ENCODE results near the gene HCFC1. TPM values are rescaled to one million over a fixed set of nuclear protein-coding genes. Genes with fewer than 3 reads are reported as not detected.

The HCFC1 gene
- polyA plus RNA-seq, 4 donors = 31.9 to 59.3 (median 45.1) TPM

- no peak for DNase-seq (ENCODE audit: low read depth in 4 of 4, low spot score in 2 of 4)
Measured at GRCh38 chrX:153908219-153908860, 63.3 kb downstream of the HCFC1 start.

DNA sequence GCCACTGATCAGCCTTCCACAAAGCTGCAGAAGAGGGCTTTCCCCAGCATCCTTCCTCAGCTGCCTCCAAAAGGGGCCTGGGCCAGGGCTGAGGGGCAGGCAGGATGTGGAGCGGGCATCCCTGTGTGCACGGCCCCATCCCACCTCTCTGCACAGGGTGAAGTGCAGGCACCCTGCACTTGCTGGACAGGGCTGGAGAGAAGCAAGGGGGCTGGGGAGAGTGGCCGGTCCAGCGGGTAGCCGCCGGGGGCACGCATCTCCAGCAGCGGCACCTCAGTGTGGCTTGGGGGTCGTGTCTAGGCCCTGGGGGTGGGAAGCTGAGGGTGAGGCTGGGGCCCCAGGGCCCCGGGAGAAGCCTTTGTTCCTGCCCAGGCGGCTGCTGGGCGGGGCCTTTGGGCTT, 64.2 kb downstream of the HCFC1 start:
- DNase-seq (ENCODE audit: low read depth in 4 of 4, low spot score in 2 of 4) = no peak

- no peak for DNase-seq (ENCODE audit: low read depth in 4 of 4, low spot score in 2 of 4)
Measured at GRCh38 chrX:153906126-153906917, 65.3 kb downstream of the HCFC1 start.

- DNase-seq (ENCODE audit: low read depth in 4 of 4, low spot score in 2 of 4) = no peak
Measured at GRCh38 chrX:153905481-153906095, 66.0 kb downstream of the HCFC1 start.

- DNase-seq (ENCODE audit: low read depth in 4 of 4, low spot score in 2 of 4) = no peak
Measured at GRCh38 chrX:153903991-153904957, 67.3 kb downstream of the HCFC1 start, which contains the start of gene AVPR2. TSS of gene AVPR2 (plus strand) at chrX:153904673. CDS start at chrX:153905146, 473 bp downstream.

DNA sequence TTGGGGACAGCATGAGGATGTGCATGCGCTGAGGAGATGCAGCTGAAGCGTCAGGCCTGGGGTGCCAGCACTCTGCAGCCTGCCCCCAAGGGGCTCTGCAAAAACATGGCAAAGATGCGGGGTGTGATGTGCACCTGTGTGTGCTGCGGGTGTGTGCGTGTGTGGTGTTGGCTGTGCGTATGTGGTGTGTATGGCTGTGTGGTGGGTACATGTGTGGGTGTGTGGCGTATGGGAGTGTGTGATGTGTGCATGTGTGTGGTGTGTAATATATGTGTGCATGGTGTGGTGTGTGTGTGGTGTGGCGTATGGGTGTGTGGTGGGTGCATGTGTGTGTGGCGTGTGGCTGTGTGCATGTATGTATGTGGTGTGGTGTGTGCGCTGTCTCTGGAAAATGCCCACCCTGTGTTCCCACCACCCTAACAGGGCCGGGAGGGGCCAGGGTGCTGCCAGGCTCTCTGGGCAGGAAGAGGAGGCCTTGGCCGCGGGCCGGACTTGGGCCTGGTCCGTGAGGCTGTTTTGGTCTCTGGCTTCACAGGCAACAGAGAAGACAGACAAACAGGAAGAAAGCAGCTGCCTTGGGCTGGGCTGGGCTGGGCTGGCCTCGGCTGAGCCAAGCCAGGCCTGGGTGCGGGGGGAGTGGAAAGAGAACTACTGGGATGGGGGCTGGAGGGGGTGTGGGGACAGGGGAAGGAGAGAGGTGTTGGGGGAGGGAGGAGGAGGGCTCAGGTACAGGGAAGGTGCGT, 68.2 kb downstream of the HCFC1 start:
- DNase-seq (ENCODE audit: low read depth in 4 of 4, low spot score in 2 of 4) = no peak

DNA sequence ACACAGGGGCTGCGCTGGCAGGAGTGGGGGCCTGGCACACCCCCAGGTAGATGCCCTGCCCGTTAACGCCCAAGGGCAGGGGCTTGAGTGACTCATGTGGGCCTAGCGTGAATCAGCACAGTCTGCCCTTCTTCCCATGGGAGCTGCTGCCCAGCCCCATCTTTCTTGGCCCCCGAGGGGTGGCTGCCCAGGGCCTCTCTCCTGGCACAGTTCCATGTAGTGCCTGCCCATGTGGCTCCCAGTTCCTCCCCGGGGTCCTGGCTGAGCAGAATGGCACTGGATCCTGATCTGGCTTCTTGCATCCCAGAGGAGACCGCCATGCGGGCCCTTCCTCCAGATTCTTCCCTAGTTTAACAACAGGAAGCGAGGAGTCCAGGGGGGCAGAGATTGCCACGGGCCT, 69.2 kb downstream of the HCFC1 start:
- DNase-seq (ENCODE audit: low read depth in 4 of 4, low spot score in 2 of 4) = no peak

DNA sequence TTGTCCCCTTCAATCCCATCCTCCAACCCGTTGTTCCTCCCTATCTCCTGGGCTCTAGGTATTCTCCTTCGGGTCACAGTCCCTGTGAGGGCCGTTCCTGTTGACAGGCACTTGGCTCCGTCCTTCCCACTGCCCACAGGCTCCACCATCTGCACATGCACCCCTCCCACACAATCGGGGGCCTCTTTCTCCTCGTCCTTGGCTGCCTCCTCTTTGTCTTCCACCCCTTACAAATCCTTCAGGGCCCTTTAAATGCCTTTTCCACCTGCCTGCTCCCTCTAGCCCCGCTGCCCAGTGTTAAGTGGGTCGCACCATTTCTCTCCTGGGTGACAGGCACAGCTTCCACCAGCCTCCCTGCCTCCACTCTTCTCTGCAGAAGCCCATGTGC, 69.9 kb downstream of the HCFC1 start:
- no peak for DNase-seq (ENCODE audit: low read depth in 4 of 4, low spot score in 2 of 4)

DNA sequence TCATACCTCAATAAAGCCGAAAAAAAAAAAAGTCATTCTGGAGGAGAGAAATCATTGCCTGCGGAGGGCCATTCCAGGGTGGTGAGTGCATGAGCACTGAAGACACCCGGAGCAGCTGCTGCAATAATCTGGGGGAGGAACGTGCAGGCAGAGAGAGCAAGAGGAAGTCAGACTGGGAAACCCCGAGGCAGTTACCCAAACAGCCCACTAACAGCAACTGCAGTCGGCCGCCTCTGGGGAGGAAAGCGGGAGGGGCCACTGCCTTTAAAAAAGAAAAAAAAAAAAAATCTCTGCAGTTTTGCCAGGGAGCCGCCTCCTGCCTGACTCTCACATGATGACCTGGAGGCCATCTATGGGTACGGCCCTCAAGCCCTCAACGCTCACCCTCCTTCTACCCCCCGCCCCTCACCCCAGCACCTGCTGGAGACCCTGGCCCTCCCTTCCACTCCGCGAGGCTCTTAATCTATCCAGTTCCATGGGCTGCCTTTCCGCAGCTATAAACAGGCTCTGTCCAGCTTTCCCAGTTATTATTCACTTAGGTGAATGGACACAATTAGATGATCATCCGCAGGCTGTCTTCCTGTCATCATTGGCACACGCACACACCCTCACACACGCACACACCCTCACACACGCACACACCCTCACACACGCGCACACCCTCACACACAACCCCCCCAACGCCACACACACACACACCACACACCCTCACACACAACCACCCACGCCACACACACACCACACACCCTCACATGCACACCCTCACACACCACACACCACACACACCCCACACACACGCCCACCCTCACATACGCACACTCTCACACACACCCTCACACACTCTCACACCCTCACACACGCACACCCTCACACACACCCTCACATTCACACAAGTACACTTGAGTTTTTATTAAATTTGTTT, 70.5 kb downstream of the HCFC1 start:
- no peak for DNase-seq (ENCODE audit: low read depth in 4 of 4, low spot score in 2 of 4)

GRCh38 chrX:153897899-153898298, 73.7 kb downstream of the HCFC1 start:
- DNase-seq (ENCODE audit: low read depth in 4 of 4, low spot score in 2 of 4) = no peak

Other genes with a start within 250 kb of the HCFC1 start
- gene BCAP31, start 247.4 kb downstream of the HCFC1 start, polyA plus RNA-seq (ENCODE audit: insufficient read length in 4 of 4) = 100 to 1,000 TPM; 181 to 197 (median 188) TPM
- 1 to 10 TPM; 7.8 to 9.8 (median 8.8) TPM for gene ABCD1, start 247.0 kb downstream of the HCFC1 start, polyA plus RNA-seq (ENCODE audit: insufficient read length in 4 of 4)
- gene PLXNB3, start 207.6 kb downstream of the HCFC1 start, polyA plus RNA-seq (ENCODE audit: insufficient read length in 4 of 4) = 1 to 10 TPM; 1.3 to 2.1 (median 1.7) TPM
- gene SRPK3, start 190.8 kb downstream of the HCFC1 start, polyA plus RNA-seq (ENCODE audit: insufficient read length in 4 of 4) = 1 to 10 TPM; 1.3 to 2.5 (median 1.7) TPM
- 10 to 100 TPM; 84.2 to 97.6 (median 87.5) TPM for gene IDH3G, start 177.4 kb downstream of the HCFC1 start, polyA plus RNA-seq (ENCODE audit: insufficient read length in 4 of 4)
- 100 to 1,000 TPM; 145 to 197 (median 152) TPM for gene SSR4, start 177.2 kb downstream of the HCFC1 start, polyA plus RNA-seq (ENCODE audit: insufficient read length in 4 of 4)
- 10 to 100 TPM in 2 of 4 donors, 1 to 10 TPM in 2; 7.7 to 11.5 (median 10.1) TPM for gene PDZD4, start 141.3 kb downstream of the HCFC1 start, polyA plus RNA-seq (ENCODE audit: insufficient read length in 4 of 4)
- gene L1CAM, start 85.6 kb downstream of the HCFC1 start, polyA plus RNA-seq (ENCODE audit: insufficient read length in 4 of 4) = 10 to 100 TPM; 44.5 to 68.5 (median 54.5) TPM
- gene AVPR2, start 67.1 kb downstream of the HCFC1 start, polyA plus RNA-seq (ENCODE audit: insufficient read length in 4 of 4) = 1 to 10 TPM; 1.1 to 4.7 (median 3.3) TPM
- 10 to 100 TPM; 19.0 to 48.5 (median 36.0) TPM for gene ARHGAP4, start 45.6 kb downstream of the HCFC1 start, polyA plus RNA-seq (ENCODE audit: insufficient read length in 4 of 4)
- 10 to 100 TPM; 50.5 to 80.7 (median 76.8) TPM for gene NAA10, start 36.8 kb downstream of the HCFC1 start, polyA plus RNA-seq (ENCODE audit: insufficient read length in 4 of 4)
- gene RENBP, start 27.2 kb downstream of the HCFC1 start, polyA plus RNA-seq (ENCODE audit: insufficient read length in 4 of 4) = 10 to 100 TPM; 19.4 to 24.3 (median 21.5) TPM
- 10 to 100 TPM in 1 of 4 donors, 1 to 10 TPM in 3; 5.9 to 10.9 (median 8.0) TPM for gene TMEM187, start 936 bp upstream of the HCFC1 start, polyA plus RNA-seq (ENCODE audit: insufficient read length in 4 of 4)
- 10 to 100 TPM; 51.1 to 69.0 (median 61.1) TPM for gene IRAK1, start 48.1 kb upstream of the HCFC1 start, polyA plus RNA-seq (ENCODE audit: insufficient read length in 4 of 4)
- gene MECP2, start 125.9 kb upstream of the HCFC1 start, polyA plus RNA-seq (ENCODE audit: insufficient read length in 4 of 4) = 10 to 100 TPM; 24.5 to 40.0 (median 30.6) TPM
- not detected for gene OPN1LW, start 172.4 kb upstream of the HCFC1 start, polyA plus RNA-seq (ENCODE audit: insufficient read length in 4 of 4)
- not detected for gene OPN1MW, start 210.8 kb upstream of the HCFC1 start, polyA plus RNA-seq (ENCODE audit: insufficient read length in 4 of 4)
- not detected for gene OPN1MW2, start 247.9 kb upstream of the HCFC1 start, polyA plus RNA-seq (ENCODE audit: insufficient read length in 4 of 4)

Measured in left renal cortex interstitium (tissue), 4 donors.